Measurements from ENCODE around the gene ANXA2. TPM values are rescaled to one million over a fixed set of nuclear protein-coding genes. Genes with fewer than 3 reads are reported as not detected.
"Not testable (repeated sequence)": the region's sequence is repeated elsewhere in the genome, so short reads cannot be mapped to it uniquely, and the experiment has no call there.

The ANXA2 gene
- total RNA-seq, 1 donor from 2014 or later, result 214 TPM

- DNase-seq; H3K36me3 Mint-ChIP-seq (ENCODE audit: low read depth); H3K27ac Mint-ChIP-seq; intact Hi-C loops (cut with micrococcal nuclease); H3K9me3 Mint-ChIP-seq; H3K27me3 Mint-ChIP-seq; H3K4me3 Mint-ChIP-seq: not testable (repeated sequence)
- peaks cover 13% of the 10 kb centered on the region for H3K4me1 Mint-ChIP-seq
Observed at GRCh38 chr15:60404351-60404750, 6.6 kb upstream of the ANXA2 start.

DNA sequence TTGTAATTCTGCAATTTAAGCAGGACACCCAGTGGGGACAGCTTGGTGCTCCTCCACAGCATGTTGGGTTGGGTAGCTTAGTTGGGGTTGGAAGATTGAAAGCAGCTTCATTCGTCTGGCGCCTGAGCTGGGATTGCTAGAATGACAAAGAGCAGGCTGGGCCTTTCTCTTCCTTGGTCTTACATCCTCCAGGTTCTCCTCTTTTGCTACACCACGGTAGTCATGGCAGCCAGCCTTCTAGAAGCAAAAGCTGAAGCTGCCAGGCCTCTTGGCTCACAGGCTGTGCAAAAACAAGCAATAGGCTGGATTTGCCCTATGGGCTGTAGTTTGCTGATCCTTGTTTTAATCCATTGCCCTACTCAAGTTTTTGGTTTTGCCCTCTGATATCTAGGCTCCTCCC, 3.2 kb upstream of the ANXA2 start:
- Mint-ChIP-seq H3K9me3 (no peaks in the 10 kb centered on the region), H3K4me1 (peaks cover 24% of the 10 kb centered on the region), H3K36me3 (ENCODE audit: low read depth) (peaks cover 10% of the 10 kb centered on the region), H3K27ac (no peak overlapping the region), H3K4me3 (no peak overlapping the region), H3K27me3 (peaks cover 8% of the 10 kb centered on the region)
- DNase-seq, result no peak
- intact Hi-C loops (cut with micrococcal nuclease), result no loop called here

GRCh38 chr15:60399931-60400330, 2.1 kb upstream of the ANXA2 start:
- DNase-seq, result no peak
- Mint-ChIP-seq H3K27me3 (peaks cover 8% of the 10 kb centered on the region), H3K4me3 (no peak overlapping the region), H3K4me1 (peaks cover 33% of the 10 kb centered on the region), H3K36me3 (ENCODE audit: low read depth) (peaks cover 18% of the 10 kb centered on the region), H3K27ac (no peak overlapping the region), H3K9me3 (no peaks in the 10 kb centered on the region)
- intact Hi-C loops (cut with micrococcal nuclease), result loop anchor here (2.0 to 5.0 kb wide), 4 partner anchors 42 to 713 kb away; no protein-coding TSS in a partner anchor

- Mint-ChIP-seq H3K27ac (peak overlapping the region; percentile 92), H3K9me3 (no peaks in the 10 kb centered on the region), H3K27me3 (peaks cover 8% of the 10 kb centered on the region), H3K4me1 (peaks cover 37% of the 10 kb centered on the region), H3K36me3 (ENCODE audit: low read depth) (peaks cover 24% of the 10 kb centered on the region), H3K4me3 (peak overlapping the region; percentile 88)
- intact Hi-C loops (cut with micrococcal nuclease), result loop anchor here (2.0 to 5.0 kb wide), 4 partner anchors 43 to 713 kb away; no protein-coding TSS in a partner anchor
- no peak for DNase-seq
Observed at GRCh38 chr15:60399246-60399915, 1.6 kb upstream of the ANXA2 start.

DNA sequence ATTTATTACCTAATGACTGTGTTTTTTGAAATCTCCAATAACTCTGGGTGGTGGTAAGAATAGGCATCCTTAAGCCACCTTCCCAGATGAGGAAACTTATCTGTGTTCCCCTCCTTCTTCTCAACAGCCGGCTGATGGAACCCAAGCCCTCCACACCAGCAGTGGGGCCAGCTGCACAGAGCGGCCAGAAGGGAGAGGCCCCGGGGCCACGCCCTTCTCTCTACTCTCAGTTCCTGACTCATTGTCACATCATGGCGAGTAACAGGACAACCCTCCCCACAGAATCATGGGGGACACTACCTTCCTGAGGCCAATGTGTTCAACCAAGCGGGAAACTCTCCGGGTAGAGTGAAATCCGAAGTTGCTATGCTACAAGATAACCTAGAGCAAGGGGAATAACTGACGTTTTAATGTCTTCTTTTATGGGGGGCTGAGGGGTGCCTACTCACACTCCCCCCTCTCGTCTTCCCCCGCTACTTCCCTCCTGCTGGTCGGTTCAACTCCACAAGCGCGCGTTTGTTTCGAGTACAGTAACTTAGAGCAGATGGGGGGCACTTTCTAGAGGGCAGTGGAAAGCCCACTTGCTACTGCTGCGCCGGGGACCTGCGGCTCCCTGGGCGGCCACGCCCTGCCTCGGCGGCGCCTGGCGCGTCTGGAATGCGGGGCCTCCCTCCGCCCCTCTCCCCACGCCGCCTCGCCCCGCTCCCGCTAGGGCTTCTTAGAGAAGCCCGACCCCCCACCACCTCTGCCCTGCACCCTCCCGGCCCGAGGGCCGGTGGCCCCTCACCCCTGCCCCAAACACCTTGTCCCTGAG, 621 bp downstream of the ANXA2 start:
- H3K36me3 Mint-ChIP-seq (ENCODE audit: low read depth), result peaks cover 41% of the 10 kb centered on the region

DNA sequence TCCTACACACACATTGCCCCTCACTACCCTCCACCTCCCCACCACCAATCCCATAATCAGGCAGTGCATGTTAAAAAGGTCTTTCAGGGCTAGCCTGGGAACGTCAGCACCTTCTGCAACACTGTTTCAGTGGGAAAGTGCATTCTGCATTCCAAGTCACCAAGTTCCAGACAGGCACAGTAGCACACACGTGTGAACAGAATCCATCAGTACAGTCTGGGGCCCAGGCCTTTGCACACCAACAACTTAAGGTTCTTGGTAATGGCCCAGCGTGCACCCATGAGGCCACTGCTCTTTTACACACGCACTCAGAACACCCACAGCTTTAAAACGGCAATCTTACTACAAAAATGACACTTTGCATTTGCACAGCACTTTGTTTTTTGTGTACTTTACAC, 1.2 kb downstream of the ANXA2 start:
- intact Hi-C loops (cut with micrococcal nuclease), result loop anchor here (5.0 kb wide), 2 partner anchors 46 to 186 kb away; no protein-coding TSS in a partner anchor
- Mint-ChIP-seq H3K9me3 (no peaks in the 10 kb centered on the region), H3K36me3 (ENCODE audit: low read depth) (peaks cover 44% of the 10 kb centered on the region), H3K27ac (peak overlapping the region; percentile 94), H3K4me3 (peak overlapping the region; percentile 92), H3K27me3 (no peaks in the 10 kb centered on the region), H3K4me1 (peaks cover 59% of the 10 kb centered on the region)
- DNase-seq, result no peak

More for the DNA sequence above, 621 bp downstream of the ANXA2 start:
- DNase-seq, result peak; percentile 87
- Mint-ChIP-seq H3K4me3 (peak overlapping the region; percentile 92), H3K4me1 (peaks cover 55% of the 10 kb centered on the region), H3K9me3 (no peaks in the 10 kb centered on the region), H3K27ac (peak overlapping the region; percentile 94), H3K27me3 (no peaks in the 10 kb centered on the region)
- intact Hi-C loops (cut with micrococcal nuclease), result loop anchor here (1.0 to 5.0 kb wide), 6 partner anchors 8 to 195 kb away; partner anchors contain the start of gene ICE2

- H3K9me3 Mint-ChIP-seq, result no peaks in the 10 kb centered on the region
- no peaks in the 10 kb centered on the region for H3K27me3 Mint-ChIP-seq
- intact Hi-C loops (cut with micrococcal nuclease), result loop anchor here (5.0 kb wide), 2 partner anchors 46 to 186 kb away; no protein-coding TSS in a partner anchor
- H3K27ac Mint-ChIP-seq, result peak overlapping the region; percentile 74
- H3K4me1 Mint-ChIP-seq, result peaks cover 62% of the 10 kb centered on the region
- peak overlapping the region; percentile 92 for H3K4me3 Mint-ChIP-seq
- H3K36me3 Mint-ChIP-seq (ENCODE audit: low read depth), result peaks cover 46% of the 10 kb centered on the region
- DNase-seq, result no peak
Observed at GRCh38 chr15:60396100-60396499, 1.7 kb downstream of the ANXA2 start.

GRCh38 chr15:60395276-60396011, 2.3 kb downstream of the ANXA2 start:
- Mint-ChIP-seq H3K36me3 (ENCODE audit: low read depth) (peaks cover 48% of the 10 kb centered on the region), H3K9me3 (no peaks in the 10 kb centered on the region), H3K27me3 (no peaks in the 10 kb centered on the region), H3K27ac (no peak overlapping the region), H3K4me3 (peak overlapping the region; percentile 25), H3K4me1 (peaks cover 67% of the 10 kb centered on the region)
- intact Hi-C loops (cut with micrococcal nuclease), result loop anchor here (5.0 kb wide), 2 partner anchors 47 to 187 kb away; no protein-coding TSS in a partner anchor
- DNase-seq, result no peak

GRCh38 chr15:60394689-60395097, 3.1 kb downstream of the ANXA2 start:
- Mint-ChIP-seq H3K4me1 (peaks cover 74% of the 10 kb centered on the region), H3K9me3 (no peaks in the 10 kb centered on the region), H3K27me3 (no peaks in the 10 kb centered on the region), H3K4me3 (peak overlapping the region; percentile 10), H3K36me3 (ENCODE audit: low read depth) (peaks cover 50% of the 10 kb centered on the region), H3K27ac (peak overlapping the region; percentile 49)
- intact Hi-C loops (cut with micrococcal nuclease), result loop anchor here (5.0 kb wide), 2 partner anchors 48 to 188 kb away; no protein-coding TSS in a partner anchor
- no peak for DNase-seq

- intact Hi-C loops (cut with micrococcal nuclease), result loop anchor here (2.0 kb wide), 1 partner anchor 328 kb away; no protein-coding TSS in a partner anchor
- Mint-ChIP-seq H3K27ac (peak overlapping the region; percentile 85), H3K27me3 (no peaks in the 10 kb centered on the region), H3K36me3 (ENCODE audit: low read depth) (peaks cover 50% of the 10 kb centered on the region), H3K4me1 (peaks cover 76% of the 10 kb centered on the region), H3K9me3 (no peaks in the 10 kb centered on the region), H3K4me3 (peak overlapping the region; percentile 39)
- DNase-seq, result no peak
Observed at GRCh38 chr15:60392986-60393790, 4.6 kb downstream of the ANXA2 start.

GRCh38 chr15:60392601-60392985, 5.2 kb downstream of the ANXA2 start:
- no peaks in the 10 kb centered on the region for H3K9me3 Mint-ChIP-seq
- peak overlapping the region; percentile 85 for H3K27ac Mint-ChIP-seq
- H3K27me3 Mint-ChIP-seq, result no peaks in the 10 kb centered on the region
- intact Hi-C loops (cut with micrococcal nuclease), result loop anchor here (2.0 kb wide), 1 partner anchor 328 kb away; no protein-coding TSS in a partner anchor
- peak; percentile 82 for DNase-seq
- H3K4me3 Mint-ChIP-seq, result peak overlapping the region; percentile 36
- H3K36me3 Mint-ChIP-seq (ENCODE audit: low read depth), result peaks cover 51% of the 10 kb centered on the region
- H3K4me1 Mint-ChIP-seq, result peaks cover 76% of the 10 kb centered on the region

DNA sequence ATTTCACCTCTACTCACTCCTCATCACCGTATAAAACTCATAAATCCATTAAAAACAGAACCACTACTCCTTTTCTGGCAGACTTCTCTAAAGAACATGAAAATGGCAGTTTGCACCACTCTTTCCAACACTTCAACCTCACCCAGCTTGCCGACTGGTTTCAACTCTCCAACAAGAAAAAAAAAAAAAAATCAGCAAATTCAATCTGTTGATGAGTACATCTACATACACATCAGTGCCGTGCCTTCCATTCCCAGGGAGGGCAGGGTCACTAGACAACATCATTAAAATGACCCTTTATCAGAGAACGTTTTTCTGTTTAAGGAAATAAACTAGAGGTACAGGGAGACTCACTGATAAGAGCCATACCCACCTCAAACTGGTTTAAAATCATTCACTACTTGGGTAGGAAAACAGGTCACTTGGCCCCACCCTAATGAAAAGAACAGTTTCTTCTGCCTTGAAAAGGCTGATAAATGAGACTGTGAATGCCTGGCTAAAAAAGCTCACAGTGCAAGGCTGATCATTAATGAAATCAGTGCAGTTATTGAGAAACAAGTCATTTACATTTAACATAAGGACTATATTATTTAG, 6.0 kb downstream of the ANXA2 start:
- peaks cover 57% of the 10 kb centered on the region for H3K36me3 Mint-ChIP-seq (ENCODE audit: low read depth)
- H3K27me3 Mint-ChIP-seq, result no peaks in the 10 kb centered on the region
- peak overlapping the region; percentile 49 for H3K27ac Mint-ChIP-seq
- DNase-seq, result no peak
- H3K4me1 Mint-ChIP-seq, result peaks cover 80% of the 10 kb centered on the region
- H3K4me3 Mint-ChIP-seq, result no peak overlapping the region
- no peaks in the 10 kb centered on the region for H3K9me3 Mint-ChIP-seq
- intact Hi-C loops (cut with micrococcal nuclease), result loop anchor here (2.0 kb wide), 1 partner anchor 329 kb away; no protein-coding TSS in a partner anchor

All from activated CD4-positive, alpha-beta T cell treated with anti-CD3 and anti-CD28 coated beads, Interleukin-2, amount 10 ng/mL, durations not matched to agents 24 days and 14 days (primary cell).